ENCODE measurements around the gene POM121L12. TPM values are rescaled to one million over a fixed set of nuclear protein-coding genes. Genes with fewer than 3 reads are reported as not detected.

The POM121L12 gene
- total RNA-seq, 1 donor from 2014 or later = not detected

DNA sequence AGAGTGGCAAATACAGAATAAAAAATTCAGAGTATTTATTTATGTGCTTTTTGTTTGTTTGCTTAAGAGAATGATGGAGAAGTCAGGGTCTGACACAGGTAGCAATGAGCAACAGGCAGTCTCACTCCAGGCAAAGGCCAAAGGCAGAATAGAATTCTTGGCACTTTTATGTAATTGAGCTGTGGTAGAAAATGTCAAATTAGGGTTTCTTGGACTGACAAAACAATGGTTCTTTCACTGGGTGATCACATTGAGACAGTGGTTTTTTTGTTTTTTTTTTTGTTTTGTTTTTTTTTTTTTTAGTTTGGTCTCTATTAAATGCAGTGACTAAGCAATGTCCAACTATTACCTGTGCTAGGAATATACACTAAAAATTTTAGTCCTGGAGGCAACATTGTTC lies 27.4 kb downstream of the POM121L12 start:
- H3K27ac Mint-ChIP-seq (ENCODE audit: unreplicated experiment) = no peak overlapping the region
- TF ChIP-seq, protein P1, sequence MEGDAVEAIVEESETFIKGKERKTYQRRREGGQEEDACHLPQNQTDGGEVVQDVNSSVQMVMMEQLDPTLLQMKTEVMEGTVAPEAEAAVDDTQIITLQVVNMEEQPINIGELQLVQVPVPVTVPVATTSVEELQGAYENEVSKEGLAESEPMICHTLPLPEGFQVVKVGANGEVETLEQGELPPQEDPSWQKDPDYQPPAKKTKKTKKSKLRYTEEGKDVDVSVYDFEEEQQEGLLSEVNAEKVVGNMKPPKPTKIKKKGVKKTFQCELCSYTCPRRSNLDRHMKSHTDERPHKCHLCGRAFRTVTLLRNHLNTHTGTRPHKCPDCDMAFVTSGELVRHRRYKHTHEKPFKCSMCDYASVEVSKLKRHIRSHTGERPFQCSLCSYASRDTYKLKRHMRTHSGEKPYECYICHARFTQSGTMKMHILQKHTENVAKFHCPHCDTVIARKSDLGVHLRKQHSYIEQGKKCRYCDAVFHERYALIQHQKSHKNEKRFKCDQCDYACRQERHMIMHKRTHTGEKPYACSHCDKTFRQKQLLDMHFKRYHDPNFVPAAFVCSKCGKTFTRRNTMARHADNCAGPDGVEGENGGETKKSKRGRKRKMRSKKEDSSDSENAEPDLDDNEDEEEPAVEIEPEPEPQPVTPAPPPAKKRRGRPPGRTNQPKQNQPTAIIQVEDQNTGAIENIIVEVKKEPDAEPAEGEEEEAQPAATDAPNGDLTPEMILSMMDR (IDR thresholded peaks at IDR 0.05; ENCODE audit: partially characterized antibody, unreplicated experiment) = no peak
- no peak for DNase-seq
- no peaks in the 10 kb centered on the region for H3K9me3 Mint-ChIP-seq (ENCODE audit: unreplicated experiment)
- H3K36me3 Mint-ChIP-seq (ENCODE audit: unreplicated experiment) = peaks cover 5% of the 10 kb centered on the region
- no peaks in the 10 kb centered on the region for H3K4me1 Mint-ChIP-seq (ENCODE audit: low read depth, unreplicated experiment)
- H3K27me3 Mint-ChIP-seq (ENCODE audit: unreplicated experiment) = peaks cover 2% of the 10 kb centered on the region
- no peak overlapping the region for H3K4me3 Mint-ChIP-seq (ENCODE audit: unreplicated experiment)

DNA sequence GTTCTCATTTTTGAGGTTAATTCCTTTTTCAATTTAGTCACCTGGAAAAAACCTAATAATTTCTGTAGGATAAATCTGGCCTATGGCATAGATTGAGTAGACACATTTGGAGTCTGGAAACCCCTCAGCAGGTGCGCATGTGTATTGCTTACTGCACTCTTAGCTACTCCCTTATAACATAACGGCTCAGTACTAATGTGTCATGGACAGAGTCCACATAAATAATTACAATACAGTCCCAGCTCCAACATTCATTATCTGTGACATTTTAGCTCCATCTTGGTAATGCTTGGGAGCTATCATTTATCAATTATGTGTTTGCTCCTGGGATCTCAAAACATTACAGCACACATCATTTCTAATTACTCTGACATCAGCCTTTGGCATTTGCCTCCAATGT lies 33.2 kb downstream of the POM121L12 start:
- H3K4me3 Mint-ChIP-seq (ENCODE audit: unreplicated experiment) = no peak overlapping the region
- TF ChIP-seq, protein P1 (IDR thresholded peaks at IDR 0.05; ENCODE audit: partially characterized antibody, unreplicated experiment) = no peak

DNA sequence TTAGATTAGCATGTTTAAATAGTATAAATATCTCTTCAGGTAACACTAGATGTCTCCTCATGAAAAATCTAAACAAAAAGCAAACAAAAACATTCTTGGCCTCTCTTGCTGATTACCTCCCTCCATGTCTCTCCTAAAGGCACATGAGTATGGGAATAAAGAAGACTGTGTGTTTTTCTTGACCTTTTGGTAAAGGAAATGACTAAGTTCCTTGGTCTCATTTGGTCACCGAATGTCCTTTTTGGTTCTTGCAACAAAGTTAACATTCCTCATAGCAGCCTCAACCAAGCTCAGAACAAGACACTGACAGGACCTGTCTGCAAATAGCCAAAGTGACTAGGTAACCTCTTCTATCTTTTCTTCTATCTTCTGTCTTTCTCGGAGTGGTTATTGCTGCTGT lies 35.5 kb downstream of the POM121L12 start:
- TF ChIP-seq, protein P1 (IDR thresholded peaks at IDR 0.05; ENCODE audit: partially characterized antibody, unreplicated experiment) = no peak
- H3K4me3 Mint-ChIP-seq (ENCODE audit: unreplicated experiment) = no peak overlapping the region
- no peaks in the 10 kb centered on the region for H3K36me3 Mint-ChIP-seq (ENCODE audit: unreplicated experiment)
- no peaks in the 10 kb centered on the region for H3K27me3 Mint-ChIP-seq (ENCODE audit: unreplicated experiment)
- DNase-seq = no peak
- no peak overlapping the region for H3K27ac Mint-ChIP-seq (ENCODE audit: unreplicated experiment)
- no peaks in the 10 kb centered on the region for H3K4me1 Mint-ChIP-seq (ENCODE audit: low read depth, unreplicated experiment)
- H3K9me3 Mint-ChIP-seq (ENCODE audit: unreplicated experiment) = no peaks in the 10 kb centered on the region

More for the DNA sequence above, 33.2 kb downstream of the POM121L12 start:
- H3K27ac Mint-ChIP-seq (ENCODE audit: unreplicated experiment) = no peak overlapping the region
- DNase-seq = no peak
- no peaks in the 10 kb centered on the region for H3K27me3 Mint-ChIP-seq (ENCODE audit: unreplicated experiment)
- H3K36me3 Mint-ChIP-seq (ENCODE audit: unreplicated experiment) = no peaks in the 10 kb centered on the region
- no peaks in the 10 kb centered on the region for H3K9me3 Mint-ChIP-seq (ENCODE audit: unreplicated experiment)
- no peaks in the 10 kb centered on the region for H3K4me1 Mint-ChIP-seq (ENCODE audit: low read depth, unreplicated experiment)
